22Rv1 (cell line): ENCODE measurements around the gene LEAP2.

Experiments
- CTCF ChIP-seq: fragments of 450-650 bp; IDR thresholded peaks from 2 replicates; pipeline ENCODE4 v1.5.1; 2017; ENCODE audit warnings: mild to moderate bottlenecking
- ZFX ChIP-seq: fragments of 450-650 bp; IDR thresholded peaks from 2 replicates; pipeline ENCODE4 v1.6.1; 2017; ENCODE audit warnings: antibody characterized with exemption, borderline replicate concordance

- TF ChIP-seq CTCF (no peak), ZFX (no peak)
Observed at GRCh38 chr5:132832612-132833011, 40.9 kb upstream of the LEAP2 start.
